Ishikawa (cell line): ENCODE data around the gene HK1.

Experiments used
- RAD21 ChIP-seq: IDR thresholded peaks from 2 replicates; pipeline ENCODE4 v1.6.1; 2012; ENCODE audit warnings: low read depth
- TAF1 ChIP-seq: IDR thresholded peaks from 2 replicates; pipeline ENCODE4 v1.6.1; 2012; ENCODE audit warnings: low read depth, mild to moderate bottlenecking
- TEAD4 ChIP-seq: IDR thresholded peaks from 2 replicates; pipeline ENCODE4 v1.6.1; 2012
- ZBTB7A ChIP-seq: IDR thresholded peaks from 2 replicates; pipeline ENCODE4 v1.6.1; 2012; ENCODE audit warnings: low read depth
- TF ChIP-seq, protein P1 (sequence below): IDR thresholded peaks from 2 replicates; pipeline ENCODE4 v1.6.1; 2012; ENCODE audit warnings: low read depth, mild to moderate bottlenecking

DNA sequence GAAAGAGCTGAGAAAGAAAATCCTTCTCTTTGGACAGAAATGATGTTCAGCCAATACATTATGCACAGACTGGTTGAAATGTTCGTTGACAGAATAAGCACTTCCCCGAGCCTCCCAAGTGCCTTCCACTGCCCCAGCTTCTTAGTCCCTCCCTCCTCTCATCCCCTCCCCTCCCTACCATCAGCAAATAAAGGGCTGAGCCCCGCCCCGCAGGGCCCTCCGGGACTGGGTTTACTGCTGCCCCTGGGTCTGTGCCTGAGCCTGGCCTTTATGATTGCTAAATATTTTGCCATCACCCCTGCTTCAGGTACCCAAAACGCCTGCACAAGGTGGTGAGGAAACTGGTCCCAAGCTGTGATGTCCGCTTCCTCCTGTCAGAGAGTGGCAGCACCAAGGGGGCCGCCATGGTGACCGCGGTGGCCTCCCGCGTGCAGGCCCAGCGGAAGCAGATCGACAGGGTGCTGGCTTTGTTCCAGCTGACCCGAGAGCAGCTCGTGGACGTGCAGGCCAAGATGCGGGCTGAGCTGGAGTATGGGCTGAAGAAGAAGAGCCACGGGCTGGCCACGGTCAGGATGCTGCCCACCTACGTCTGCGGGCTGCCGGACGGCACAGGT, 30.1 kb upstream of the HK1 start:
- TF ChIP-seq ZBTB7A = no peak
- no peak for TF ChIP-seq RAD21
- TF ChIP-seq TAF1 = no peak
- TF ChIP-seq, protein P1, sequence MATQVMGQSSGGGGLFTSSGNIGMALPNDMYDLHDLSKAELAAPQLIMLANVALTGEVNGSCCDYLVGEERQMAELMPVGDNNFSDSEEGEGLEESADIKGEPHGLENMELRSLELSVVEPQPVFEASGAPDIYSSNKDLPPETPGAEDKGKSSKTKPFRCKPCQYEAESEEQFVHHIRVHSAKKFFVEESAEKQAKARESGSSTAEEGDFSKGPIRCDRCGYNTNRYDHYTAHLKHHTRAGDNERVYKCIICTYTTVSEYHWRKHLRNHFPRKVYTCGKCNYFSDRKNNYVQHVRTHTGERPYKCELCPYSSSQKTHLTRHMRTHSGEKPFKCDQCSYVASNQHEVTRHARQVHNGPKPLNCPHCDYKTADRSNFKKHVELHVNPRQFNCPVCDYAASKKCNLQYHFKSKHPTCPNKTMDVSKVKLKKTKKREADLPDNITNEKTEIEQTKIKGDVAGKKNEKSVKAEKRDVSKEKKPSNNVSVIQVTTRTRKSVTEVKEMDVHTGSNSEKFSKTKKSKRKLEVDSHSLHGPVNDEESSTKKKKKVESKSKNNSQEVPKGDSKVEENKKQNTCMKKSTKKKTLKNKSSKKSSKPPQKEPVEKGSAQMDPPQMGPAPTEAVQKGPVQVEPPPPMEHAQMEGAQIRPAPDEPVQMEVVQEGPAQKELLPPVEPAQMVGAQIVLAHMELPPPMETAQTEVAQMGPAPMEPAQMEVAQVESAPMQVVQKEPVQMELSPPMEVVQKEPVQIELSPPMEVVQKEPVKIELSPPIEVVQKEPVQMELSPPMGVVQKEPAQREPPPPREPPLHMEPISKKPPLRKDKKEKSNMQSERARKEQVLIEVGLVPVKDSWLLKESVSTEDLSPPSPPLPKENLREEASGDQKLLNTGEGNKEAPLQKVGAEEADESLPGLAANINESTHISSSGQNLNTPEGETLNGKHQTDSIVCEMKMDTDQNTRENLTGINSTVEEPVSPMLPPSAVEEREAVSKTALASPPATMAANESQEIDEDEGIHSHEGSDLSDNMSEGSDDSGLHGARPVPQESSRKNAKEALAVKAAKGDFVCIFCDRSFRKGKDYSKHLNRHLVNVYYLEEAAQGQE = no peak
- TF ChIP-seq TEAD4 = no peak
